WERI-Rb-1 (cell line): ENCODE data around the gene RBM6.
"Not testable (repeated sequence)": the region's sequence is repeated elsewhere in the genome, so short reads cannot be mapped to it uniquely, and the experiment has no call there.

Source experiments
- DNase-seq: peaks from one replicate; pipeline ENCODE4 v3.0.0-alpha.2; 2020
- H3K27ac ChIP-seq: fragments of 250-450 bp; sonication (Bioruptor Pico); 2 replicates; pipeline ENCODE4 v1.5.1; 2020; ENCODE audit warnings: mild to moderate bottlenecking, moderate library complexity
- H3K27me3 ChIP-seq: fragments of 250-450 bp; sonication (Bioruptor Pico); 2 replicates; pipeline ENCODE4 v1.5.1; 2021; ENCODE audit warnings: mild to moderate bottlenecking, low read depth, moderate library complexity; ENCODE audit not compliant: insufficient read depth, severe bottlenecking
- H3K36me3 ChIP-seq: fragments of 250-450 bp; sonication (Bioruptor Pico); 2 replicates; pipeline ENCODE4 v1.5.1; 2020; ENCODE audit warnings: mild to moderate bottlenecking, moderate library complexity
- H3K4me3 ChIP-seq: 2 replicates; pipeline ENCODE4 v1.5.1; 2011; ENCODE audit warnings: low read depth, mild to moderate bottlenecking, control low read depth, low read length
- H3K9me3 ChIP-seq: fragments of 250-450 bp; sonication (Bioruptor Pico); 2 replicates; pipeline ENCODE4 v1.5.1; 2021; ENCODE audit warnings: mild to moderate bottlenecking, moderate library complexity; ENCODE audit not compliant: severe bottlenecking
- TF ChIP-seq, protein P1 (sequence below): IDR thresholded peaks from 2 replicates; pipeline ENCODE4 v1.5.1; 2011; ENCODE audit warnings: low read depth, mild to moderate bottlenecking, control low read depth, inconsistent platforms, low read length

RBM6 gene

GRCh38 chr3:49900491-49901153 is 39.3 kb upstream of the RBM6 start:
- no peaks in the 10 kb centered on the region for H3K9me3 ChIP-seq
- no peaks in the 10 kb centered on the region for H3K27me3 ChIP-seq
- TF ChIP-seq, protein P1, sequence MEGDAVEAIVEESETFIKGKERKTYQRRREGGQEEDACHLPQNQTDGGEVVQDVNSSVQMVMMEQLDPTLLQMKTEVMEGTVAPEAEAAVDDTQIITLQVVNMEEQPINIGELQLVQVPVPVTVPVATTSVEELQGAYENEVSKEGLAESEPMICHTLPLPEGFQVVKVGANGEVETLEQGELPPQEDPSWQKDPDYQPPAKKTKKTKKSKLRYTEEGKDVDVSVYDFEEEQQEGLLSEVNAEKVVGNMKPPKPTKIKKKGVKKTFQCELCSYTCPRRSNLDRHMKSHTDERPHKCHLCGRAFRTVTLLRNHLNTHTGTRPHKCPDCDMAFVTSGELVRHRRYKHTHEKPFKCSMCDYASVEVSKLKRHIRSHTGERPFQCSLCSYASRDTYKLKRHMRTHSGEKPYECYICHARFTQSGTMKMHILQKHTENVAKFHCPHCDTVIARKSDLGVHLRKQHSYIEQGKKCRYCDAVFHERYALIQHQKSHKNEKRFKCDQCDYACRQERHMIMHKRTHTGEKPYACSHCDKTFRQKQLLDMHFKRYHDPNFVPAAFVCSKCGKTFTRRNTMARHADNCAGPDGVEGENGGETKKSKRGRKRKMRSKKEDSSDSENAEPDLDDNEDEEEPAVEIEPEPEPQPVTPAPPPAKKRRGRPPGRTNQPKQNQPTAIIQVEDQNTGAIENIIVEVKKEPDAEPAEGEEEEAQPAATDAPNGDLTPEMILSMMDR = no peak
- H3K27ac ChIP-seq = no peak overlapping the region
- DNase-seq = no peak
- no peak overlapping the region for H3K4me3 ChIP-seq
- H3K36me3 ChIP-seq = no peaks in the 10 kb centered on the region

GRCh38 chr3:49901366-49902339 is 38.3 kb upstream of the RBM6 start:
- no peak for DNase-seq
- TF ChIP-seq, protein P1 = no peak
- Histone ChIP-seq H3K27me3 (no peaks in the 10 kb centered on the region), H3K36me3 (no peaks in the 10 kb centered on the region), H3K27ac (no peak overlapping the region), H3K4me3 (no peak overlapping the region), H3K9me3 (no peaks in the 10 kb centered on the region)

DNA sequence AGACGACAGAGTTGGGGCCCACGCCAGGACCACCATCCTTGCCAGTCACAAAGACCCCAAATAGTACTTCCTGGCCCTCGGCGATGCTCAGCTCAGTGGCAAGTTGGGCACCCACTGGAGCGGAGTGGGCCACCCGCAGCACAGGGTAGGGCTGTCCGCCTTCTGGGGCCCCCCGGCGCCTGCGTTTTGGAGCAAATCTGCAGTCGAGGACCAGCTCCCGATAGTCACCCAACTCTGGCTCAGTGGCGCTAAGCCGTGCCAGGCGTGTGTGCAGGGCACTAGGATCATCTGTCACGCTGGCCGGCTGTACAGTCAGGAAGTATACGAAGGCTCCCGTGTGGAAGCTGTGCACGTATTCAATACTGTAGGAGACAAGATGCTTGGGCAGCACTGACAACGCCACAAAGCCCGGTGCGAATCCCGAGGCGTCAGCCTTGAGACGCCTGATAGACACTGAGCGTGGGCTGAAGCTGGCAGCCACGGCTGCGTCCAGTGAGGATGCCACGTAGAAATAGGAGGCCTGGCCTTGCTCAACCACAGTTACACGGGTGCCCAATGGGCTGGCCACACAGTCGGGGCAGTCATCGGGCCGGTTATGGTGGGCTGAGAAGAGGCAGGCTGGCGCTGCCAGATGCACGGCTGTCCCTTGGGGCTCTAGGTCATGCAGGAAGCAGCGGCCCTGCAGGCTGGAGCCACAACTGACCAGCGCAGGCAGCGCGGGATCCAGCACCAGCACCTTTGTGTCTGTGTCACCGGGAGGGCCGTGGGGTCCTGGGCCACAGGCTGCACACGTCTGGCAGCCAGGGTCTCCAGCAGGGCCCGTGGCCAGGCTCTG is 37.2 kb upstream of the RBM6 start:
- Histone ChIP-seq H3K9me3 (no peaks in the 10 kb centered on the region), H3K36me3 (no peaks in the 10 kb centered on the region), H3K27ac (no peak overlapping the region), H3K4me3 (no peak overlapping the region), H3K27me3 (no peaks in the 10 kb centered on the region)
- TF ChIP-seq, protein P1 = no peak
- DNase-seq = no peak

DNA sequence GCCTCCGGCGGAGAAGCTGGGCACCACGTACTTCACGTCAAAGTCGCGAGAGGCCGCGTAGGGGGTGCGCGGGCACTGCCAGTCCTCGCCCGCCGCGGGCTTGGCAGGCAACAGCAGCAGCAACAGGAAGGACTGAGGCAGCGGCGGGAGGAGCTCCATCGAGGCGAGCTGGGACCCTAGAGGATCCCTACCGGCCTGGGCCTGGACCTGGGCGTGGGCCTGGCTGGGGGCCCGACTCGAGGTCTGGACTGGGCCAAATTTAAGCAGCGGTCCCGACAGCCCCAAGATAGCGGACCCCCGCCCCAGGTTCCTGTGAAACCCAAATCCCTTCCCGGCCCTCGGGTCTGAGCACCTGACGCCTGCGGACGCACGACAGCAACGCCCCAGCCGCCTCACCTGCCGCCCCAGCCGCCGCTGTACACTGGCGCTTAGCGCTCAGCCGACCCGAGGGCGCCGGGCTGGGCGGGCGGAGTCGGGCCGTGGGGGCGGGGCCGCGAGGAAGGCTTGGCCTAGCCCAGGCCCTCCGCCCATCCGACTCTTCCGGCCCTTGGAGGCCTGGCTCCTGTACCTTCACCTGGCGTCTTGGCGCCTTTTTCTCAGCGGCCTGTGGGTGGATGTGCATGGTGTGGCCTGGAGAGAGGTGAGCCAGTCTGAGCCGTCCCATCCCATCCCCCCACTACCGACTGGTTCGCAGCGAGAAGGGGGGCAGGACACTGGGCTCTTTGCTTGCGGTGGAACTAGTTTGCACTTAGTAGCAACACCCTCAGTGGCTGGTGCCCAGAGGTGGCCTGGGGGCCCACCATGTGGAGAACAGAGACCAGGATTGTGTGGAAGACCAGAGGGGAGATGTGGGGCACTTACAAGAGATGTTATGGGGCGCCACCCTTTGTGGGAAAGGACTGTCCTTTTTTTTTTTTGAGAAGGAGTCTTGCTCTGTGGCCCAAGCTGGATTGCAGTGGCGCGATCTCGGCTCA is 36.2 kb upstream of the RBM6 start, which contains the start of gene MST1R:
Gene MST1R (minus strand): TSS at position 423 of the 974 bp plus-strand sequence. CDS start 264 bp downstream, at position 159.
- no peak for DNase-seq
- Histone ChIP-seq H3K27me3 (no peaks in the 10 kb centered on the region), H3K9me3 (no peaks in the 10 kb centered on the region), H3K4me3 (no peak within 1 kb of the TSS), H3K36me3 (no peaks in the 10 kb centered on the region), H3K27ac (no peak within 1 kb of the TSS)
- TF ChIP-seq, protein P1 = no peak

DNA sequence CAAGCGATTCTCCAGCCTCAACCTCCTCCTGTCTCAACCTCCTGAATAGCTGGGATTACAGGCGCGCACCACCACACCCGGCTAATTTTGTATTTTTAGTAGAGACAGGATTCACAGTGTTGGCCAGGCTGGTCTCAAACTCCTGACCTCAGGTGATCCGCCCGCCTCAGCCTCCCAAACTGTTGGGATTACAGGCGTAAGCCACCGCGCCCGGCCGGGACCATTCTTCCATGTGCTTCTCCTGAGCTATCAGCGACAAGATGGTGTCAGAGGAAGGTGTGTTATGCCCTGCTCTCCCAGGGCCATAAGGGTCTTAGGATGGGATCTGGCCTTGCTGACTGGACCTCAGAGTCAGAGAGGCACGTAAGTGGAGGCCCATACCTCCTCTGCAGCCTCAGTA is 35.5 kb upstream of the RBM6 start:
- H3K36me3 ChIP-seq, H3K4me3 ChIP-seq, H3K27me3 ChIP-seq, DNase-seq, H3K27ac ChIP-seq, H3K9me3 ChIP-seq: not testable (repeated sequence)
